ENCODE measurements around the gene MTCH2. TPM values are rescaled to one million over a fixed set of nuclear protein-coding genes. Genes with fewer than 3 reads are reported as not detected.

MTCH2 gene
- total RNA-seq, 1 donor from 2014 or later: 83.6 TPM

- H3K79me2 ChIP-seq (ENCODE audit: low read depth): no peaks in the 10 kb centered on the region
- H3F3A ChIP-seq (ENCODE audit: low read depth): peaks cover 7% of the 10 kb centered on the region
- no peak overlapping the region for H2AFZ ChIP-seq (replicated peaks)
- H3K4me1 ChIP-seq: no peaks in the 10 kb centered on the region
- peaks cover 6% of the 10 kb centered on the region for H3K9me3 Mint-ChIP-seq
- H3K9ac ChIP-seq: no peak overlapping the region
- no peak for DNase-seq (ENCODE audit: low spot score)
- H3K4me1 Mint-ChIP-seq: no peaks in the 10 kb centered on the region
- no peaks in the 10 kb centered on the region for H3K27me3 ChIP-seq
- no peaks in the 10 kb centered on the region for H3K36me3 Mint-ChIP-seq
- no peaks in the 10 kb centered on the region for H3K9me3 ChIP-seq (ENCODE audit: low read depth)
- H3K4me3 ChIP-seq: no peak overlapping the region
- TF ChIP-seq EZH2phosphoT487 (IDR thresholded peaks at IDR 0.05) (no peak), EZH2 (IDR thresholded peaks at IDR 0.05) (no peak), CTCF (IDR thresholded peaks at IDR 0.05) (no peak)
- peaks cover 5% of the 10 kb centered on the region for H3K27me3 Mint-ChIP-seq (ENCODE audit: insufficient read depth, low read depth)
- no peaks in the 10 kb centered on the region for H4K20me1 ChIP-seq (ENCODE audit: low read depth)
- H3K27ac Mint-ChIP-seq: no peak overlapping the region
- no peaks in the 10 kb centered on the region for H3K36me3 ChIP-seq
- no peak overlapping the region for H3K27ac ChIP-seq
- no peak overlapping the region for H3K4me3 Mint-ChIP-seq
- no peak overlapping the region for H3K4me2 ChIP-seq
Measured at GRCh38 chr11:47649276-47649675, 6.9 kb upstream of the MTCH2 start.

- DNase-seq (ENCODE audit: low spot score): no peak
- Histone ChIP-seq H3K9me3 (ENCODE audit: low read depth) (no peaks in the 10 kb centered on the region), H3K79me2 (ENCODE audit: low read depth) (peaks cover 10% of the 10 kb centered on the region), H3K27me3 (no peaks in the 10 kb centered on the region), H3K4me2 (no peak overlapping the region), H4K20me1 (ENCODE audit: low read depth) (no peaks in the 10 kb centered on the region), H2AFZ (replicated peaks) (no peak overlapping the region), H3F3A (ENCODE audit: low read depth) (peaks cover 14% of the 10 kb centered on the region), H3K9ac (no peak overlapping the region), H3K4me3 (no peak overlapping the region), H3K27ac (no peak overlapping the region), H3K4me1 (peaks cover 3% of the 10 kb centered on the region), H3K36me3 (no peaks in the 10 kb centered on the region)
- Mint-ChIP-seq H3K27me3 (ENCODE audit: insufficient read depth, low read depth) (peaks cover 6% of the 10 kb centered on the region), H3K4me1 (peaks cover 17% of the 10 kb centered on the region), H3K9me3 (no peaks in the 10 kb centered on the region), H3K36me3 (no peaks in the 10 kb centered on the region), H3K4me3 (no peak overlapping the region), H3K27ac (peak overlapping the region; percentile 48)
- TF ChIP-seq CTCF (IDR thresholded peaks at IDR 0.05): no peak
- no peak for TF ChIP-seq EZH2 (IDR thresholded peaks at IDR 0.05)
- no peak for TF ChIP-seq EZH2phosphoT487 (IDR thresholded peaks at IDR 0.05)
Measured at GRCh38 chr11:47646019-47646418, 3.7 kb upstream of the MTCH2 start.

- H3K4me2 ChIP-seq: no peak overlapping the region
- TF ChIP-seq CTCF (IDR thresholded peaks at IDR 0.05) (no peak), EZH2 (IDR thresholded peaks at IDR 0.05) (no peak), EZH2phosphoT487 (IDR thresholded peaks at IDR 0.05) (no peak)
- Mint-ChIP-seq H3K4me1 (peaks cover 21% of the 10 kb centered on the region), H3K27ac (peak overlapping the region; percentile 48), H3K4me3 (no peak overlapping the region), H3K36me3 (no peaks in the 10 kb centered on the region), H3K27me3 (ENCODE audit: insufficient read depth, low read depth) (peaks cover 6% of the 10 kb centered on the region), H3K9me3 (no peaks in the 10 kb centered on the region)
- no peaks in the 10 kb centered on the region for H3K27me3 ChIP-seq
- H3K4me1 ChIP-seq: peaks cover 4% of the 10 kb centered on the region
- H3K4me3 ChIP-seq: no peak overlapping the region
- no peaks in the 10 kb centered on the region for H3K9me3 ChIP-seq (ENCODE audit: low read depth)
- H3F3A ChIP-seq (ENCODE audit: low read depth): peaks cover 12% of the 10 kb centered on the region
- peaks cover 4% of the 10 kb centered on the region for H4K20me1 ChIP-seq (ENCODE audit: low read depth)
- peaks cover 16% of the 10 kb centered on the region for H3K79me2 ChIP-seq (ENCODE audit: low read depth)
- no peak overlapping the region for H2AFZ ChIP-seq (replicated peaks)
- no peak for DNase-seq (ENCODE audit: low spot score)
- no peak overlapping the region for H3K9ac ChIP-seq
- H3K36me3 ChIP-seq: no peaks in the 10 kb centered on the region
- H3K27ac ChIP-seq: no peak overlapping the region
Measured at GRCh38 chr11:47645500-47645899, 3.1 kb upstream of the MTCH2 start.

All from neural progenitor cell (in vitro differentiated cells).